H1 (cell line): ENCODE data around the gene NKAIN4. TPM values are rescaled to one million over a fixed set of nuclear protein-coding genes. Genes with fewer than 3 reads are reported as not detected.

ENCODE experiments used
- CTCF ChIA-PET: fragments of 300-600 bp; sonication (Branson Sonifier 250); formaldehyde crosslinking; loops from one replicate; lab custom pipeline; 2021; ENCODE audit not compliant: partially characterized antibody; lab: Charles Lee
- POLR2A ChIA-PET: fragments of 300-600 bp; sonication (Branson Sonifier 250); formaldehyde crosslinking; loops from one replicate; lab custom pipeline; 2021; ENCODE audit warnings: inconsistent platforms; ENCODE audit not compliant: partially characterized antibody; lab: Charles Lee
- DNase-seq, 2 experiments: peaks; one replicate each; pipeline versions ENCODE4 v3.0.0 to v3.0.0-alpha.2; 2010 to 2022; ENCODE audit warnings: low spot score in 2 of 2, low read depth in 1 of 2, mixed read lengths in 1 of 2
- FAIRE-seq: peaks from 2 replicates; lab custom pipeline; 2011; peaks lifted over from hg19 to GRCh38; lab: Jason Lieb, UNC
- H2AFZ ChIP-seq: 2 replicates; pipeline ENCODE4 v1.8.1; 2012; ENCODE audit warnings: low read length, inconsistent platforms
- H2AK5ac ChIP-seq: 2 replicates; pipeline ENCODE4 v1.6.1; 2013; ENCODE audit warnings: low read depth, low read length
- H2BK120ac ChIP-seq: replicated peaks from 2 replicates; pipeline ENCODE3; 2013; ENCODE audit warnings: low read depth, low read length, inconsistent platforms
- H2BK12ac ChIP-seq: 2 replicates; pipeline ENCODE4 v1.6.1; 2013; ENCODE audit warnings: low read depth, low read length
- H2BK15ac ChIP-seq: 2 replicates; pipeline ENCODE4 v1.6.1; 2013; ENCODE audit warnings: low read length
- H2BK20ac ChIP-seq: 2 replicates; pipeline ENCODE4 v1.6.1; 2013; ENCODE audit warnings: low read length
- H2BK5ac ChIP-seq: 2 replicates; pipeline ENCODE4 v1.6.1; 2013; ENCODE audit warnings: low read depth, low read length
- H3K14ac ChIP-seq: 2 replicates; pipeline ENCODE4 v1.6.1; 2013; ENCODE audit warnings: inconsistent platforms; ENCODE audit not compliant: insufficient read length
- H3K18ac ChIP-seq: 2 replicates; pipeline ENCODE4 v1.6.1; 2013; ENCODE audit warnings: low read length; ENCODE audit errors: extremely low read depth
- H3K23ac ChIP-seq: 2 replicates; pipeline ENCODE4 v1.6.1; 2013; ENCODE audit warnings: inconsistent platforms; ENCODE audit not compliant: insufficient read length
- H3K23me2 ChIP-seq: 2 replicates; pipeline ENCODE4 v1.6.1; 2013; ENCODE audit warnings: low read depth, low read length
- H3K27ac ChIP-seq: 2 replicates; pipeline ENCODE4 v1.6.1; 2011; ENCODE audit warnings: low read depth, low read length, inconsistent platforms
- H3K27me3 ChIP-seq, 4 experiments: replicated peaks in 1 of 4; 1 replicate in 1 of 4; 2 replicates in 3 of 4; pipeline versions ENCODE4 v1.6.1 to v1.8.1; 2011 to 2013; ENCODE audit warnings: low read length in 3 of 4, mild to moderate bottlenecking in 3 of 4, inconsistent platforms in 2 of 4, mixed read lengths in 2 of 4, moderate library complexity in 1 of 4; ENCODE audit not compliant: control insufficient read depth in 3 of 4, insufficient read depth in 3 of 4; ENCODE audit errors: extremely low read depth in 1 of 4
- H3K36me3 ChIP-seq, 4 experiments: 2 replicates each; pipeline versions ENCODE4 v1.6.1 to v1.8.1; 2011 to 2013; ENCODE audit warnings: mild to moderate bottlenecking in 4 of 4, low read length in 3 of 4, moderate library complexity in 2 of 4, control low read depth in 1 of 4, inconsistent platforms in 1 of 4; ENCODE audit not compliant: insufficient read depth in 4 of 4, control insufficient read depth in 2 of 4
- H3K4ac ChIP-seq: replicated peaks from 2 replicates; pipeline ENCODE3; 2013; ENCODE audit warnings: low read length, low read depth, mixed read lengths, inconsistent platforms; ENCODE audit not compliant: insufficient read length
- H3K4me1 ChIP-seq, 4 experiments: replicated peaks in 1 of 4; 1 replicate in 1 of 4; 2 replicates in 3 of 4; pipeline versions ENCODE4 v1.6.1 to v1.8.1; 2011 to 2013; ENCODE audit warnings: low read length in 3 of 4, inconsistent platforms in 2 of 4, mixed read lengths in 1 of 4; ENCODE audit not compliant: insufficient read depth in 4 of 4, control insufficient read depth in 3 of 4
- H3K4me2 ChIP-seq, 2 experiments: 2 replicates each; pipeline versions ENCODE4 v1.6.1 to v1.8.1; 2011 to 2013; ENCODE audit warnings: low read depth in 2 of 2, low read length in 2 of 2, control low read depth in 1 of 2, inconsistent platforms in 1 of 2, mild to moderate bottlenecking in 1 of 2; ENCODE audit not compliant: insufficient read depth in 1 of 2
- H3K4me3 ChIP-seq, 4 experiments: fragments of 200-600, 300-600 bp in 1 of 4; sonication (generic), shearing (Covaris generic), sonication (Bioruptor Twin) in 1 of 4; 2 replicates each; pipeline versions ENCODE4 v1.5.1 to v1.8.1; 2011 to 2016; ENCODE audit warnings: low read length in 4 of 4, low read depth in 3 of 4, control low read depth in 2 of 4, inconsistent platforms in 2 of 4, mild to moderate bottlenecking in 2 of 4, mixed read lengths in 1 of 4, moderate library complexity in 1 of 4; ENCODE audit not compliant: insufficient read depth in 2 of 4; ENCODE audit errors: extremely low read depth in 1 of 4
- H3K56ac ChIP-seq: replicated peaks from 2 replicates; pipeline ENCODE3; 2013; ENCODE audit warnings: low read depth, mild to moderate bottlenecking, mixed read lengths, low read length, inconsistent platforms; ENCODE audit not compliant: insufficient read length
- H3K79me1 ChIP-seq: 2 replicates; pipeline ENCODE4 v1.6.1; 2013; ENCODE audit warnings: low read depth, low read length, control low read depth
- H3K79me2 ChIP-seq, 2 experiments: 2 replicates each; pipeline versions ENCODE4 v1.6.1 to v1.8.1; 2012 to 2013; ENCODE audit warnings: low read length in 2 of 2, mild to moderate bottlenecking in 2 of 2, inconsistent platforms in 1 of 2; ENCODE audit not compliant: insufficient read depth in 2 of 2, control insufficient read depth in 1 of 2
- H3K9ac ChIP-seq, 4 experiments: replicated peaks in 1 of 4; 1 replicate in 1 of 4; 2 replicates in 3 of 4; pipeline versions ENCODE4 v1.6.1 to v1.8.1; 2011 to 2013; ENCODE audit warnings: low read depth in 3 of 4, low read length in 3 of 4, control low read depth in 2 of 4, mild to moderate bottlenecking in 2 of 4, moderate library complexity in 2 of 4, inconsistent platforms in 1 of 4; ENCODE audit errors: extremely low read depth in 1 of 4
- H3K9me3 ChIP-seq, 2 experiments: 2 replicates each; pipeline versions ENCODE4 v1.6.1 to v1.8.1; 2012 to 2013; ENCODE audit warnings: mild to moderate bottlenecking in 2 of 2, moderate library complexity in 2 of 2, control low read depth in 1 of 2, inconsistent platforms in 1 of 2, low read depth in 1 of 2, low read length in 1 of 2, mixed read lengths in 1 of 2; ENCODE audit not compliant: insufficient read depth in 2 of 2
- H4K20me1 ChIP-seq, 2 experiments: replicated peaks in 1 of 2; 2 replicates each; pipeline versions ENCODE3 to v1.8.1; 2011 to 2013; ENCODE audit warnings: inconsistent platforms in 2 of 2, low read length in 2 of 2, mild to moderate bottlenecking in 1 of 2; ENCODE audit not compliant: insufficient read depth in 2 of 2, control insufficient read depth in 1 of 2
- H4K5ac ChIP-seq: 2 replicates; pipeline ENCODE4 v1.6.1; 2013; ENCODE audit warnings: low read length, low read depth, mixed read lengths, inconsistent platforms; ENCODE audit not compliant: insufficient read length
- H4K8ac ChIP-seq: 2 replicates; pipeline ENCODE4 v1.8.0; 2013; ENCODE audit warnings: mild to moderate bottlenecking, moderate library complexity, low read length, inconsistent platforms; ENCODE audit not compliant: insufficient read depth; ENCODE audit errors: extremely low read depth
- H4K91ac ChIP-seq: replicated peaks from 2 replicates; pipeline ENCODE3; 2013; ENCODE audit warnings: low read length, mixed read lengths, inconsistent platforms; ENCODE audit not compliant: insufficient read length
- BRCA1 ChIP-seq: IDR thresholded peaks from 2 replicates; pipeline ENCODE4 v1.6.1; 2012; ENCODE audit warnings: low read depth, low read length, improper control_type of control experiment
- CBX8 ChIP-seq: fragments of 300-800, 300-1000 bp; sonication (generic); IDR thresholded peaks from 2 replicates; pipeline ENCODE4 v1.7.1; 2016; ENCODE audit warnings: low read depth, low read length, borderline replicate concordance
- FOSL1 ChIP-seq: IDR thresholded peaks from 2 replicates; pipeline ENCODE4 v1.6.1; 2011; ENCODE audit warnings: mild to moderate bottlenecking, low read depth, low read length, moderate library complexity; ENCODE audit not compliant: insufficient read depth
- HDAC2 ChIP-seq, 2 experiments: fragments of 300-600 bp in 1 of 2; sonication (generic) in 1 of 2; IDR thresholded peaks; 2 replicates each; pipeline ENCODE4 v1.6.1; 2011 to 2012; ENCODE audit warnings: low read depth in 2 of 2, low read length in 2 of 2, mild to moderate bottlenecking in 2 of 2, moderate library complexity in 2 of 2, borderline replicate concordance in 1 of 2, inconsistent platforms in 1 of 2
- KDM1A ChIP-seq: fragments of 200-600, 300-600 bp; sonication (generic); IDR thresholded peaks from 2 replicates; pipeline ENCODE4 v1.7.1; 2016; ENCODE audit warnings: mild to moderate bottlenecking, low read length, borderline replicate concordance
- NRF1 ChIP-seq: IDR thresholded peaks from 2 replicates; pipeline ENCODE4 v1.6.1; 2011; ENCODE audit warnings: mild to moderate bottlenecking, low read depth, low read length, improper control_type of control experiment
- PHF8 ChIP-seq: fragments of 200-600 bp; sonication (generic); conservative IDR thresholded peaks from 2 replicates; pipeline ENCODE4 v1.7.1; 2012; ENCODE audit warnings: low read depth, mild to moderate bottlenecking, inconsistent platforms, low read length, moderate library complexity
- RNF2 ChIP-seq: fragments of 200-900, 300-1000 bp; sonication (generic); IDR thresholded peaks from 2 replicates; pipeline ENCODE4 v1.7.1; 2016; ENCODE audit warnings: borderline replicate concordance, low read depth, mild to moderate bottlenecking, antibody characterized with exemption, low read length; ENCODE audit not compliant: poor library complexity, severe bottlenecking; ENCODE audit errors: missing control alignments
- SIN3A ChIP-seq, 2 experiments: IDR thresholded peaks in 1 of 2; conservative IDR thresholded peaks in 1 of 2; 2 replicates each; pipeline ENCODE4 v1.6.1; 2011 to 2012; ENCODE audit warnings: low read length in 2 of 2, improper control_type of control experiment in 1 of 2, low read depth in 1 of 2, mild to moderate bottlenecking in 1 of 2
- SIRT6 ChIP-seq: IDR thresholded peaks from one replicate; pipeline ENCODE4 v1.7.1; 2012; ENCODE audit warnings: low read length, inconsistent platforms
- WGBS, 2 experiments: shearing (Covaris generic) in 1 of 2; methylation state at CpG; one replicate each; pipeline versions ENCODE4 v1.1.6 to v1.1.7; 2013 to 2015; ENCODE audit warnings: low lambda C conversion rate in 2 of 2, mixed read lengths in 2 of 2, inconsistent platforms in 1 of 2, low coverage in 1 of 2, missing lambda C conversion rate in 1 of 2; ENCODE audit not compliant: insufficient replicate concordance in 2 of 2, insufficient coverage in 1 of 2, insufficient read length in 1 of 2; ENCODE audit errors: extremely low coverage in 1 of 2, missing lambda C conversion rate in 1 of 2; 5-methylcytosine and 5-hydroxymethylcytosine counted together
- polyA plus RNA-seq, 7 experiments: library from polyadenylated mRNA; depleted of rRNA in 3 of 7; stranded (reverse) in 5 of 7; unstranded in 2 of 7; fragments of >200 nt in 5 of 7; fragments of 200-250 nt in 2 of 7; gene quantifications; 1 replicate in 5 of 7; 2 replicates in 1 of 7; 4 replicates in 1 of 7; pipeline versions ENCODE4 v1.2.1 to v1.2.3, GENCODE V29; 2011 to 2013; ENCODE audit warnings: missing spikeins in 2 of 7, mixed read lengths in 2 of 7
- total RNA-seq: library from RNA; stranded (reverse); fragmentation: NEBNext Ultra II Directional; extraction: Animal tissue kit (Norgen Biotek cat#: 25700); gene quantifications from 2 replicates; pipeline ENCODE4 v1.2.1, GENCODE V29; 2021

The NKAIN4 gene
- total and polyA plus RNA-seq, 2 of the 8 experiments (the other 6 are each of a cell fraction or from before 2014, with no cell fraction given) = 6.9 to 17.0 TPM

DNA sequence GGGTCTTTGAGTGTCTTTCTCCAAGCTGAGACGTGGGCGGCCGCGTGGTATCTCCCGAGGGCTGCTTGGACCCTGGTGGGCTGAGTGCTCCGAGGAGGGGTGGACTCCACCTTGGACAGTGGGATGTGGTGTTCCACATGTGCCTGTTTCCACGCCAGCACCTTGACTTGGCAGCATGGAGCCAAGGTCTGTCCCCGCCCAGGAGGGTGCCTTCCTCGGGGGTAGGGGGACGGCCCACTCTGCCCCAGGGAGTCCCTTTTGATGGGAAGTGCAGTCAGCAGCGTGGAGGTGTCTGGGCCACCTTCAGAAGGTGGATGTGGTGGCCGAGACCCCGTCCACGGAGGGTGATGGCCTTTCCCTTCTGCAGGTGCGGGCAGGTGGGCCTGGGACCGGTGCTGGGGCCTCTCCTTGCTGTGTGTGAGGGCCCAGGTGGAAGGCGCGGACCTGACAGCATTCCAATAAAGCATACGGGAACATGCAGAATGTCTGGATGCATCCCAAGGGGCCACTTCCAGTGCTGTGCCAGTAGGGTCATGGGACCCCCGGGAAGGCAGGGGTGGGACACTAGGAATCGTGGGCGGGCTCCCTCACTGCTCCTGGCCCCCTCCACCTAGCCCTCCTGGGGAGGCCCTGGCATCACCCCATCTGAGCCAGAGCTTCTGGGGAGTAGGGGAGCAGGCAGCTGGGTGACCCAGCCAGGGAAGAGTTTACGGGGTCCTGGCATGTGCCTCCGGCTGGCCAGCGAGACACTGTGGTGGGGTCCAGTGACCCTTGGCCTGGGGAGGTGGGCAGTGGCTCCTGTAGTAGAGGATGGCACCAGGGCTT, 35.3 kb upstream of the NKAIN4 start:
- no peak overlapping the region for H3K14ac ChIP-seq
- no peak overlapping the region for H2BK20ac ChIP-seq
- no peaks in the 10 kb centered on the region for H3K9me3 ChIP-seq
- H2BK120ac ChIP-seq = no peak overlapping the region
- H3K56ac ChIP-seq = no peak overlapping the region
- H3K79me2 ChIP-seq = no peaks in the 10 kb centered on the region
- H2AK5ac ChIP-seq = no peak overlapping the region
- no peak overlapping the region for H3K4me2 ChIP-seq
- no peak for FAIRE-seq
- no peak overlapping the region for H4K8ac ChIP-seq
- no peak overlapping the region for H3K23ac ChIP-seq
- no peaks in the 10 kb centered on the region; the same call in 1 of the 2 replicates for H3K79me1 ChIP-seq
- no peaks in the 10 kb centered on the region for H3K27me3 ChIP-seq
- DNase-seq = no peak
- no peak overlapping the region for H2BK5ac ChIP-seq
- H3K4me3 ChIP-seq = no peak overlapping the region
- H4K5ac ChIP-seq = no peak overlapping the region
- POLR2A ChIA-PET = no interaction called here
- no peak overlapping the region for H3K18ac ChIP-seq
- H3K4me1 ChIP-seq = peaks cover 0 to 14% (median 6%) of the 10 kb centered on the region in 4 experiments; a peak in 4 of 7 replicates
- H2AFZ ChIP-seq = no peak overlapping the region
- H3K4ac ChIP-seq = no peak overlapping the region
- H4K91ac ChIP-seq = no peak overlapping the region
- no peak overlapping the region for H3K9ac ChIP-seq
- H3K23me2 ChIP-seq = no peaks in the 10 kb centered on the region
- H2BK15ac ChIP-seq = no peak overlapping the region
- peaks cover 0 to 9% of the 10 kb centered on the region in 2 experiments for H4K20me1 ChIP-seq
- no peak overlapping the region for H2BK12ac ChIP-seq
- CTCF ChIA-PET = interaction anchor here (1.0 to 9.9 kb wide), 7 partner anchors 8 to 90 kb away, joined by 3 to 81 read pairs (median 21); partner anchors contain the start of gene ARFGAP1
- no peak overlapping the region for H3K27ac ChIP-seq
- peaks cover 0 to 26% (median 6%) of the 10 kb centered on the region in 4 experiments; a peak in 4 of 8 replicates for H3K36me3 ChIP-seq
- WGBS, 2 experiments = 92% methylated on average over 24 of the region's 25 CpGs; no CpG with 5 or more reads in 1 of the 2 experiments
- TF ChIP-seq RNF2 (no peak), NRF1 (no peak), SIRT6 (no peak), CBX8 (no peak), PHF8 (no peak), FOSL1 (no peak), BRCA1 (no peak), HDAC2 (IDR thresholded peaks at IDR 0.05; ENCODE audit: borderline replicate concordance in 1 of 2, low read depth in 2 of 2, low read length in 2 of 2) (no peak), SIN3A (conservative IDR thresholded peaks at IDR 0.05 in 1 of 2, IDR thresholded peaks at IDR 0.05 in 1 of 2; ENCODE audit: low read depth in 1 of 2, low read length in 2 of 2) (no peak), KDM1A (no peak)
